Calu3 (cell line): ENCODE measurements around the gene SLCO2A1. TPM values are rescaled to one million over a fixed set of nuclear protein-coding genes. Genes with fewer than 3 reads are reported as not detected.

ENCODE experiments used
- BruUV-seq: library from RNA; stranded (reverse); fragments of 400-500 nt; replicated peaks from 2 replicates; lab custom pipeline; 2021; lab: Mats Ljungman, UMichigan
- CTCF ChIA-PET: fragments of 300-600 bp; sonication (Branson Sonifier 250); formaldehyde crosslinking; loops from one replicate; lab custom pipeline; 2022; ENCODE audit warnings: antibody characterized with exemption; lab: Charles Lee
- DNase-seq: peaks from one replicate; pipeline ENCODE4 v3.0.0; 2022
- H3K27ac Mint-ChIP-seq: one replicate; pipeline ENCODE4 v1.8.0; 2022; ENCODE audit warnings: mixed read lengths; ENCODE audit not compliant: unreplicated experiment
- H3K27me3 Mint-ChIP-seq: one replicate; pipeline ENCODE4 v1.8.0; 2022; ENCODE audit warnings: mixed read lengths; ENCODE audit not compliant: unreplicated experiment
- H3K36me3 Mint-ChIP-seq: one replicate; pipeline ENCODE4 v1.8.0; 2022; ENCODE audit warnings: mild to moderate bottlenecking, moderate library complexity, mixed read lengths; ENCODE audit not compliant: insufficient read depth, unreplicated experiment
- H3K4me1 Mint-ChIP-seq: one replicate; pipeline ENCODE4 v1.8.0; 2022; ENCODE audit warnings: mild to moderate bottlenecking, low read depth, mixed read lengths; ENCODE audit not compliant: unreplicated experiment
- H3K4me3 Mint-ChIP-seq: one replicate; pipeline ENCODE4 v1.8.0; 2022; ENCODE audit warnings: mild to moderate bottlenecking, low read depth, moderate library complexity, mixed read lengths; ENCODE audit not compliant: unreplicated experiment
- H3K9me3 Mint-ChIP-seq: one replicate; pipeline ENCODE4 v1.8.0; 2022; ENCODE audit warnings: low read depth, mixed read lengths; ENCODE audit not compliant: unreplicated experiment
- intact Hi-C: fragments of 100-400 bp; cut with micrococcal nuclease; formaldehyde crosslinking; loops from one replicate; pipeline ENCODE4 v1.10.0; 2022; ENCODE audit not compliant: unreplicated experiment
- total RNA-seq: library from RNA; stranded (reverse); gene quantifications from 2 replicates; pipeline ENCODE4 v1.2.3, GENCODE V29; 2022
- TF ChIP-seq, protein P1 (sequence below): fragments of 200-600 bp; IDR thresholded peaks from one replicate; pipeline ENCODE4 v1.8.0; 2022; ENCODE audit warnings: antibody characterized with exemption; ENCODE audit not compliant: unreplicated experiment

The SLCO2A1 gene
- total RNA-seq, 1 experiment from 2014 or later, result not detected

DNA sequence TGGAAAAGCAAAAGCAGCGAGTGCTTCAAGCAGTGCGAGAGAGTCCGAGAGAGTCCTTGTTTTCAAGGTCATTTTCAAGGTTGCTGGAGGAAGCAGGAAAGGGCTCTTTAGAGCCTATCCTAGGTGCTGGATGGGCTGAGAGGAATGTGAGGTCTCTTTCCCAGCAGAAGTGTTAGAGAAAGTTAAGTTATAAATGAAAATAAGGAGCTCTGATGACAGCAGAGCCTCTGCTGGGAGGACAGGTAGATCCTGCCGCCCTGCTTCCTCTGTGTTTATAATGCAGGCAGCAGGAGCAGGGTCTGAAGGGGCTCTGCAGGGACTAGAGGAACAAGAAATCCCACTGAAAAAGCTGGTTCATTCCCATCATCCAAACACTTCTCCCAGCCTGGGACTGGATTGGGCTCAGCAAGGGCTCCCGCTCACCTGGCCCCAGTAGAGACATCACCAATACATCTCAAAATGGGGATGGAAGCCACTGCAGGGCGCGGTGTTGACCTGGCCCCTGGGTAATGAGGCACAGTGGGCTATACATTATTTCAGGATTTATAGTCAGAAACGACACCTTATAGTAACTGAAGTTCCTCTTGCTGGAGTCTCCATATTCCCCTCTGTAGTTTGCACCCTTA lies 92.6 kb downstream of the SLCO2A1 start:
- no TSS peak for BruUV-seq
- TF ChIP-seq, protein P1, sequence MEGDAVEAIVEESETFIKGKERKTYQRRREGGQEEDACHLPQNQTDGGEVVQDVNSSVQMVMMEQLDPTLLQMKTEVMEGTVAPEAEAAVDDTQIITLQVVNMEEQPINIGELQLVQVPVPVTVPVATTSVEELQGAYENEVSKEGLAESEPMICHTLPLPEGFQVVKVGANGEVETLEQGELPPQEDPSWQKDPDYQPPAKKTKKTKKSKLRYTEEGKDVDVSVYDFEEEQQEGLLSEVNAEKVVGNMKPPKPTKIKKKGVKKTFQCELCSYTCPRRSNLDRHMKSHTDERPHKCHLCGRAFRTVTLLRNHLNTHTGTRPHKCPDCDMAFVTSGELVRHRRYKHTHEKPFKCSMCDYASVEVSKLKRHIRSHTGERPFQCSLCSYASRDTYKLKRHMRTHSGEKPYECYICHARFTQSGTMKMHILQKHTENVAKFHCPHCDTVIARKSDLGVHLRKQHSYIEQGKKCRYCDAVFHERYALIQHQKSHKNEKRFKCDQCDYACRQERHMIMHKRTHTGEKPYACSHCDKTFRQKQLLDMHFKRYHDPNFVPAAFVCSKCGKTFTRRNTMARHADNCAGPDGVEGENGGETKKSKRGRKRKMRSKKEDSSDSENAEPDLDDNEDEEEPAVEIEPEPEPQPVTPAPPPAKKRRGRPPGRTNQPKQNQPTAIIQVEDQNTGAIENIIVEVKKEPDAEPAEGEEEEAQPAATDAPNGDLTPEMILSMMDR, result no peak
- intact Hi-C loops, result no loop called here
- Mint-ChIP-seq H3K9me3 (no peaks in the 10 kb centered on the region), H3K4me1 (peaks cover 17% of the 10 kb centered on the region), H3K27ac (no peak overlapping the region), H3K36me3 (no peaks in the 10 kb centered on the region), H3K27me3 (peaks cover 99% of the 10 kb centered on the region), H3K4me3 (no peak overlapping the region)
- peak; percentile 1 for DNase-seq
- CTCF ChIA-PET, result interaction anchor here (1.2 kb wide), 1 partner anchor 28 kb away, joined by 3 read pairs; no protein-coding TSS in a partner anchor

DNA sequence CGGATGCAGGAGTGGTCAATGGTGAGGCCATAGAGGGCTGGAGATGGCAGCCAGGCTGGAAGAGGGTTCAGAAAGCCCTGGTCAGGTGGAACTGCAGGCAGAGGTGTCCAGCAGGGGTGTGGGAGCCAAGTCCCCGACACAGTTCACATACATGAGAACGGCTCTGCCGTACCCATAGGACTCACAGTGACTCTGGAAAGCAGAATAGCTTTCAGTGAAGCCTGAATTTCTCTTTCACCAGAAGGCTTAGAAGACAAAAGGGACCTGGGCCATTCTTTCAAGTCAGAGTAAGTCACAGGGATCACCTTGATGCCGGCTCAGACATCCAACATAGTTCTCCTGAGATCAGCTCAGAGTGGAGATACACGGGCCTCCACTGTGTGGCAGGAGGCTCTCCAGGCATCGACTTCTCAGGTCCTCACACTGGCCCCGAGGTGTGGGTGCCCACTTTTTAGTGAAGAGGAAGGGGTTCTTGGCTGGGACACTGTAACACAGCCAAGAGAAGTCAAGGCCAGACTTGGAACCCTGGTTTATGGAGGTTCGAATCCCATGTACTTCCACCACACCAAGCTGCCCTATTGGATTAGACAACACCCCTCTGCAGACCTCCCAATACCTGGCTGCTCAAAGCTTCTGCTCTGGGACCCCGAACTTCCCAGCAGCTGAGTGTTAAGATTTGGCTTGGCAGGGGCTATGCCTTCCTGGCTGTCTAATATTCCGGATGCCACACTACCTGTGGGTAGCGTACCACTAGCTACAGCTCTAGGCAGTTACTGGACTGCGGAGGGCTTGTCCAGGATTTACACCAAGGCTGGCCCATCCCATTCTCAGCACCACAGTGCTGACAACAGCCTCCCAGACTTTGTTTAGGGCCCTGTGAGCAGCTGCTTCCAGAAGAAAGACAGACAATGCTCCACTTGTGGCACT lies 93.6 kb downstream of the SLCO2A1 start:
- CTCF ChIA-PET, result interaction anchor here (1.2 kb wide), 1 partner anchor 29 kb away, joined by 3 read pairs; no protein-coding TSS in a partner anchor
- Mint-ChIP-seq H3K4me1 (peaks cover 8% of the 10 kb centered on the region), H3K27ac (no peak overlapping the region), H3K9me3 (no peaks in the 10 kb centered on the region), H3K27me3 (peaks cover 99% of the 10 kb centered on the region), H3K36me3 (no peaks in the 10 kb centered on the region), H3K4me3 (no peak overlapping the region)
- TF ChIP-seq, protein P1, result no peak
- DNase-seq, result peak; percentile 0
- intact Hi-C loops, result no loop called here
- no TSS peak for BruUV-seq

DNA sequence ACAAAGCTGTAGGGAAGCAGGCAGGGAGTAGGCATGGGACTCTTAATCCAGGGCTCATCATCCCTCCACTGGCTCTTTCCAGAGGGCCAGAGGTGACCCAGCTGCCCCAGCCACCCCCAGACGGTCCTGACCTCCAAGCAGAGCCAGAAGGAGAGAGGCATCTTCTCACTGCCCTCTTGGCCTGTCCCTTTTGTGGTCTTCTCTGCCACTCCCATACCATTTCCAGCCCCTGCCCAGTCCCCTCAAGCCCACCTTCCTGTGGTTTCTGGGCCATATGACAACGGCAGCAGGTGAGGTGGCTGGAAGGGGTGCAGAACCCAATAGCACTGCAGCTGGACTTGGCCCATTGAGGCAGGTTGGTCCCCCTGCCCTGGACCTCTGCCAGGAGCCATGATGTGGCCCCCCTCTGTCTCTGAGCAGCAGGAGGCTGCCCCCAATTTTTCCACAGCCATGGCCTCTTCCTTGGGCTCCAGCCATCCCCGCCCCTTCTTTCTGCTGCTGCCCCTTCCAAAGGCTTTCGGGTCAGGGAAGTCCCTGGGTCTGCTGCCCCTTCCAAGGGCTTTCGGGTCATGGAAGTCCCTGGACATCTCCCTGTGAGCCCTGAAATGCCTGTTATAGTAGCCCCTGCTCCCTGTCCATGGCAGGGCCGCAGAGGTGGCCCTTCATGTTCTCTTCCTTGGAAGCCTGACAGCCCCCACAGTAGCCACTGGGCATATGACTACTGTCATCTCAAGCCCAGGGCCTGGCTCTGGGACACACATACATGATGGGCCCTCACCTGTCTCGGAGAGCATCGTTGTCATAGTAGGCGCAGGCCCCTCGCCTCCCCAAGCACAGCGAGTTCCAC lies 94.5 kb downstream of the SLCO2A1 start:
- Mint-ChIP-seq H3K9me3 (no peaks in the 10 kb centered on the region), H3K4me1 (peaks cover 8% of the 10 kb centered on the region), H3K27ac (no peak overlapping the region), H3K27me3 (peaks cover 99% of the 10 kb centered on the region), H3K36me3 (no peaks in the 10 kb centered on the region), H3K4me3 (no peak overlapping the region)
- TF ChIP-seq, protein P1, result no peak
- peak; percentile 1 for DNase-seq
- intact Hi-C loops, result loop anchor here (5.0 kb wide), 4 partner anchors 122 to 362 kb away; no protein-coding TSS in a partner anchor
- no TSS peak for BruUV-seq
- CTCF ChIA-PET, result interaction anchor here (0.9 kb wide), 1 partner anchor 10 kb away, joined by 3 read pairs; no protein-coding TSS in a partner anchor
